HG03095 (cell line): ENCODE data around the gene KCNV2.
"Not testable (repeated sequence)": the region's sequence is repeated elsewhere in the genome, so short reads cannot be mapped to it uniquely, and the experiment has no call there.

Experiments
- ATAC-seq: cut with Tn5 transposase; IDR thresholded peaks from one replicate; pipeline ENCODE4 v1.9.1; 2021; ENCODE audit warnings: moderate library complexity; ENCODE audit not compliant: unreplicated experiment

Gene KCNV2

DNA sequence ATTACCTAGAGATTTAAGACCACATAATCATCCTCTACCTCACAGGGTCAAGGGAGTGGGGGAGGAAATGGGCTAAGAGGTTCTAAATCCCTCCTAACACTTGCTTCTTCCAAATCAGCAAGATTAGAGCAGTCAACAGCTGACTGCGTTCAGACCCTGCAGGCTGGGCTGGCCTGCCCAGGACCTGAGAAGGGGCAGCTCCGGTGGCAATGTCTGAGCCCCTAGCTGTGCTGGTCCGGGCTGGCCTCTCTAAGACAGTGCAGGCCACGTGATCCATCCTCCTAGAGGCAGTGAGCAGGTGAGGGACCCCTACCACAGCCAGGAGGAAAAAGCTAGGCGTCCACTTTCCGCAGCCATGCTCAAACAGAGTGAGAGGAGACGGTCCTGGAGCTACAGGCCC lies at the start of gene KCNV2:
KCNV2 (plus strand) TSS at position 126 of the 400 bp plus-strand sequence; CDS start at position 356, 230 bp downstream.
- no peak for ATAC-seq

DNA sequence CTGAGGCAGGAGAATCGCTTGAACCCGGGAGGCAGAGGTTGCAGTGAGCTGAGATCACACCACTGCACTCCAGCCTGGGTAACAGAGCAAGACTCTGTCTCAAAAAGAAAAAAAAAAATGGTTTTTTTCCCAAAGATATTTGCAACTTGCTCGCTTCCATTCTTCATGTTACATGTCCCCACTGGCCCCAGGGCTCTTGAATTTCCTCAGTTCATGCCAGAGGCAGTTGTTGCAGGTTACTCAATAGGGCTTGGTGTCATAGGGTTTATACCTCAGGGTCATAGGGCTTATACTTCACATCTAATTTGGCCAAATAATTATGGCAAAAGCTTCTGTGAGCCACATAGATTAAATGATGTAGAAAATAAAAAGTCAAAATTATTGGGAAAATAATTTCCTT lies 44.1 kb upstream of the KCNV2 start:
- ATAC-seq = no peak

DNA sequence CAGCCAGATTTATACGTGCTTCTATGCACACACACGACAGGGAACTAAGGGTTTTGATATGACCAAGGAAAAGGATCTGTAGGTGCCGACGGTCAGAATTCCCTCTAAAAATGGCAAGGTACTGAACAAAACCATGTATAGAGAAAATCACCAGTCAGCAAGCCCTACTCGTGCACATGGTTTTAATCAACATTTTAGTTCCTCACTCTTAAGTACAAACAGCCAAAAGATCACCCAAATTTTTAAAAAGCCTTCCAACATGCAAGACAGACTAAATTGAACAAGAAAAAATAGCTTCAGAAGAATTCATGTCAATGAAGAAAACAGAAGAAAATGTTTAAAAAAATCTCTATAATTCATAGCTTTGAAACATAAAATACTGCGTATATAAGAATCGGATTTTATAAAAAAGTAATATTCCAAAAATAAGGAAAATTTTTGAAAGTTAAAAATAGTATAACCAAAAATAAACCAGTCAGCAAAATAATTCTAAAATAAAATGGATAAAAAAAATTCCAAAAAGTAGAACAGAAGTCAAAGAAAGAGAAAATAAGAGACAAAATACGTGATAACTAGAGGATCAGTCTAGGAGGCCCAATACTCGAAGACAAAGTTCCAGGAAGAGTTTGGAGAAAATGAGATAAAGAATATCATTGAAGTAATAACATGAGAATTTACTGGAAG lies 43.0 kb upstream of the KCNV2 start:
- no peak for ATAC-seq

DNA sequence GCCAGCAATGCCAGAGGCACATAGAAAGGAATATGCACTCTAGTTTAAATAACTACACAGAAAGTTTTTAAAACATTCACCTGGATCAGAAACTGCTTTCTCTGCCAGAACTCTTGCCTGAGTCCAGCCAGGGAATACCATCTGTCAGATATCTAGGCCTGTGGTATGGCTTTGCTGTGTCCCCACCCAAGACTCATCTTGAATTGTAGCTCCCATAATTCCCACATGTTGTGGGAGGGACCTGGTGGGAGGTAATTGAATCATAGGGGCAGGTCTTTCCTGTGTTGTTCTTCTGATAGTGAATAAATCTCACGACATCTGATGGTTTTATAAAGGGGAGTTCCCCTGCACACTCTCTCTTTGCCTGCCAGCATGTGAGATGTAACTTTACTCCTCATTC lies 41.5 kb upstream of the KCNV2 start:
- ATAC-seq = no peak

DNA sequence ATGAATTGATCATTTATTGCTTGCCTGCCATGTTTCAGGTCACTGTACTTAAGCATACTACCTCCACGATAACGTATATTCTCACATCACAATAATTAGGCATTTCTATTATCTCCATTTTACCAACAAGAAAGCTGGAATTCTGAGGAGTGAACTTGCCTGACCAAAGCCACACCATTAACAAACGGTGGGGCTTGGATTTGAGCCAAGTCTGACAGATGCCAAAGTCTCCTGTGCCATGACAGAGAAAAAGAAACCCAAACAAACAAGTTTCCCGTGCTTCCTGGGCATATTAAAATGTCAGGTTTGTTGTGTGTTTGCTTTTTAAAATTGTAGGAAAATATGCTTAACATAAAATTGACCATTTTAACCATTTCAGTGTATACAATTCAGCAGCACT lies 40.8 kb upstream of the KCNV2 start:
- no peak for ATAC-seq

DNA sequence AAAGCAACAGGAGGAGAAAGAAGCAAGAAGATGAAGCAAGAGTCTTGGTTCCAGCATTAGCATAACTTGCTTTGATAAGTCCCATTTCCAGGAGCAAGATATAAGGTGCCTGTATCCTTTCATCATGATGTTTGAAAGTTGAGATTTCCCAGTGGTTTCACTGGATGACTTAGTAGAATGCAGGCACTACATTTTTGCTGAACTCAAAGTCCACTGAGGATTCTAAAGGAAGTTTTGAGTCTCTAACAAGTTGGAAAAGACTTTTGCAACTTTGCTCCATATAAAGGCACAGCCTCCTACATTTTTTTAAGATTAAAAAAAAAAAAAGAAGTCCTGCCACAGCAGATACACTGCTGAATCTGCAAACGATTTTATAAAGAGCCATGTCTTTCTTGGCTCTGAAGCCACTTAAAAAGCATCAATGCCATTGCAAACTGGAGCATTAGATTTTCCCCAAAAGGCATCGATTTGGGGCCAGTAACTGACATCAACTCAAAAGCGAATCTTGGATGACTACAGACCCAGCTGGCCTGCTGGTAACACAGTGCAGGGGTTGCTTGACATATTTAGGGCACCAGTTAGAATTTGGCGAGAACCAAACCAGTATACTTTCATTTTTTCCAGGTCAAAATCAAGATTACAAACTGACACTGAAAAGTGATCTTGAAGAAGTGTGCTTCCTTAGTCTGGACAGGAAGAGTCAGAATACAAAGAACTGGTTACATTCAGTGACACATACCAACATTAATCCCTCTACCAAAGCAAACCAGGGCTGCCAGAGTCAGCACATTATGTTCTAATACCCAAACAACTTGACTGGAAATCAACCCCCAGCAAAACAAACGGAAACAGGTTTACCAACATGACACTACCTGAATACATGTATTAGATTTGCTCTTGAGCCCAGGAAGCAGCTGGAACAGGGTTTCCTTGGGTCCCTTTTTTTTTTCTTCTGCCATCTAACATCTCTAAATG lies 39.1 kb upstream of the KCNV2 start:
- ATAC-seq = no peak

DNA sequence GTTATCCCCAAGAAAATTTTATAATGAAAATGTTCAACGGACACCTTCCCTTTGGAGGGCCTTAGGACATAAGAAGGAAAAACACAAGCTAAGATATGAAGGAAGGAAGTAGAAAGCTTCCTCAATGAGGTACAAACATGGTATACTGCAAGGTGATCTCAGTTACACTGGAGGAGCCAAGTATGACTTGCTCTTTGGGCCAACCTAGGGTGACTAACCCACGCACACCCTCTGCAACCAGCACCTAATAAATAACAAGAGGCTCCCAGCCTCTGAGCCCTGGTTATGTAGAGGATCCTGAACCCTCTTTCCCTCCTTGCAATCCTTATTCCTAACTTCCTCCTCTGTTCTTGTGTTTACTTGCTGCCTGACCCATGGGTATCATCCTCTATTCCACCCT lies 38.3 kb upstream of the KCNV2 start:
- ATAC-seq = no peak

DNA sequence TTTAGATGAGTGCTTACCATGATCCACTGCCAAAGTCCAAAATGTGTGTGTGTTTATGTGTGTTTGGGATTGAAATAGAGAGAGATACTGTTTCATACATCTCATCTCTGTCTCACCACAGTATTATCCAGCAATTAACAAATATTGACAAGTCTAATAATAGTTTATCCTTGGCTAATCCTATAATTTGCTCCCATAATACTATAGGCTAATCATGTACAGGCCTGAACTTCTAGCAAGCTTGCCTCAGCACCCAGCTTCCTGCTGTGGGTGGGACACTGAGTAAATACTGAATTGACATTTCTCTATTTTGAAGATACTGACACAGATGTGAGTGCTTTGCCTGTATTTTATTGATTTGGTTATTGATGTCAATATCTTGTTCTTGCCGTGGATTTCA lies 35.3 kb upstream of the KCNV2 start:
- ATAC-seq = no peak

DNA sequence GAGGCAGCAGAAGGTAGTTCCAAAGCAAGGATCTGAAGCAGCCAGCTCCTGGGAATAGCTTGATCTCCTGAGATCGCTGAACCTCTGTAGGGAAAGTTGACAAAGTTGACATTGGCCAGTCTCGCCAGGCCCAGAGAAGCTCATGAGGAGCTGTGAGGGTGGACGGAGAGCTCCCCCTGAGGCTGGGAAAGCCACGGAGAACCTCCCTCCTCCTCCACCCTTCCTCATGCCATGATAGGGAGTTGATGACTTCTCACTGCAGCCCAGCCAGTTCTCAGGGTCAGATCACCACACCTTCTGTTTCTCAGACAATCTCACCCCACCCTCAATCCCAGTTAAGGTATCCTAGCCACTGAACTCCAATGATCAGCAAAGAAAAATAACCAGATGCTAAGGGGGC lies 30.4 kb upstream of the KCNV2 start:
- ATAC-seq = no peak

DNA sequence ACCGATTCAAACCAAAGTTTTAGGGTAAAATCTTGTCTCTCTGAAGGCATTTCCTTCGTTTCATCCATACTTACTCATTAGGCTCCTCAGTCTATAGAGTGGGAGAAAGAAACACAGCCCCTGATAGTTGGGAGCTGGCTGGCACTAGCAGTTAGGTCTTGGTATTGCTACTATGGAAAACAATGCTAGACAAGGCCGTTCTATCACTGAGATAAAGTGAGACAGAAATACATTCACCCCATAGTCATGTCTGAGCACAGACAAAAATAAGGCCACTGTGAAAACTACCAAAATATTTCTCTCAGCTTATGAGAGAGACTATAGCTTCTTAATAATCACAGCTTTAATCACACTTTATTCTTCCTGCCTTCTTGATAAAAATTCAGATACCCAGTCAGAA lies 28.7 kb upstream of the KCNV2 start:
- no peak for ATAC-seq

DNA sequence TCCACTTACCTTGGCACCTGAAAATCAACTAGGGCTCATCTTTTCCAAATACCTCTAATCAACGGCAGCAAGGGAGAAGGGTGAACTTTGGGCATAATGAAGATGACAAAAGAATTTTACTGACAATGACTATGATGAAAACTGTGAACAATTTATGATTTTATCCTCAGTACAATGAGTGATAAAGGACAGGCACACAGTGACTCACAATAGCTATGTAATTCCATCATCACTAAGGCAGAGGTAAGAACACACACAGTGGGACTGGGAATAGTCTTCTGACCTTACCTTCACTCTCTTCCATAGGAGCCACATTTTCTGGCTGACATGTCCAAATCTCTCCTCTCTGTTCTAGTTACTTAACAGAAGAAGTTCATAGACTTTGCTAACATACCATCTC lies 26.1 kb upstream of the KCNV2 start:
- no peak for ATAC-seq

DNA sequence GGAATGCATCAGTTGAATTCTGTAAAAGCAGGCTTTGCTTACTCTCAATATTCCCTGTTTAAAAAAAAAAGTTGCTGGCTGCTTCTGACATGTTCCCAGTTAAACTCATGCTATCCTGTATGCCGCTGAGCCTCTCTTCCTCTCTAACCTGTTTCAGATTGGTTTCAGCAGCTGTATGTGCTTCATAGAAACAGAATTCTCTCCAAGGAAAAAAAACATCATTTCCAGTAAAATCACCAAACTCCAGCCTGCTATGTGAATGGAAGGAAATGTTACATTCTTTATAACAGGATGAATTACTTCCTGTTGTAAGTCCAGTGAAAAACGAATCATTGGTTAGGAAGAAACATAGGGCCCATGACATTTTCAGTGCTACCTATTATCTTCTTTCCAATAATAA lies 25.7 kb upstream of the KCNV2 start:
- no peak for ATAC-seq

DNA sequence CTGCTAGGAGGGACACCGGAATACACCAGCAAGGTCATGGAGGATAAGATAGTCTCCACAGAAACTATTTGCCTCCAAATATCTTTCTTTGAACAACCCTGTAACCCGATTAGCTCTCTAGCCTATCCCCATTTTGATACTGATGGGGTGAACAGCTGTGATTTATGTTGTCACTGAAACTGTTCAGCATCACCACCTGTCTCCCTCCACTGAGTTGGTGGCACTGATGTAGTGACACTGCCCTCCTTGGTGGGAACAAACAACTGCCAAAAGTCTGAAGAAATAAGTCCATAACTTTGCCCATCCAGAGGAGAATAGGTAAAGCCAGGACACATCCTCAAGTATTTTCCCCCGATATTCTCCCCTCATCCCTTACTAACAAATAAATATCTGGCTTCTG lies 24.3 kb upstream of the KCNV2 start:
- ATAC-seq = no peak

DNA sequence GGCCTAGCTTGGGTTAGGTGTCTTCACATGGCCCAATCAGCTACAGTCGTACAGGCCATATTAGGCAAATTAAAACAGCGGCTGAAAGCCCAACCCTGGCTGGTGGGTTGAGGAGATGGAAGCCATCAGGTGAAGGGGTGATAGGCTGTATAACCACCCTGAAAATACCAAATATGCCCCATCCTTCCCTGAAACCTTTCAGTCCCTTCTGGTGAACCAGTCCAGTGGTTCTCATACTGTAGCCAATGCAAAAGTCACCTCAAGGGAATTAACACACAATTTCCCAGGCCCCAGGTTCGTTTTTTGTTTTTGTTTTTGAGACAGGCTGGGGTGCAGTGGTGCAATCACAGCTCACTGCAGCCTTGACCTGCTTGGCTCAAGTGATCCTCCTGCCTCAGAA lies 19.8 kb upstream of the KCNV2 start:
- peak; percentile 81 for ATAC-seq

DNA sequence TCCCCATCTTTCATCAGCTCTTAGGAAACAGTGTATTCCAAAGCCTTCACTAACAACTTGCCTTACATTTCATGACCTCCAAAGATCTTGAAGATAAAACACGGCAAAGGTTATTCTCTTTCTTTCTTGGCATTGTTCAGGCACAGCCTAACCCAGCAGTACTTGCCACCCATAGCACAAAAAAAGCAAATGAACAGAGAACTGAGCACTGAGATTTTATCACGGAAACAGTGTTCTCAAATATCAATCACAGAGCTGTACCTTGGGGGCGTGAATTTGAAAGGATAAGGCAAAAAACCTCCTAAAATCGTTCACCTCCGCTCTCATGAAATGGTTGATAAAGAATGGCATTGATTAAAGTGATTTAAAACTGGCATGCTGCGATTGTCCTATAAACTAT lies 16.9 kb upstream of the KCNV2 start:
- no peak for ATAC-seq

DNA sequence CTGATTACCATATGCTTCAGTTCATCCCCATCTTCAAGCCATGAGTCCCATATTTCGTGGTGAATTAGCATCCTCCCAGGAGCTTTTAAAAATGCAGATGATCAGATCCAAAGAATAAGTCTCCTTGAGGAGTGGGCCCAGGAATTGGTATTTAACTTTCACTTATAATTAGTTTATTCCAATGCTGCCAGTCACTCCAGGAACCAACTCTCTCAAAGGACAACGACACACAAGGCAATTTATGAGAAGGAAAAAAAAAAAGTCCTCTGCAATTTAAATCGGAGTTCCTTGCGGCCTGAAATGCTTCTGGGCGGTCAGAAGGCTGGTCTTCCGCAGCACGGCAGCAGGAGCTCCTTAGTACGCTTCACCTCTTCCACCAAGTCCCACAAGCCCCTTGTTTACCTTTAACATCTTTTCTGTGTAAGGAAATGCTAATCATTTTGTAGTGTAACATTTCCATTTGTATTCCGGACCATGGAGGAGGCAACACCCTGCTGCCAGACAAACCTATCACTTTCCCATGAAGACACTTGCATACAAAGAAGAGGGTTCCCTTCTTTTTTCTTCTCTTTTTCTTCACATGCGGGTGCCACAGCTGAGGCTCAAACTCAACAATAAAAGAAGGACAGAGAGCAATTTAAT lies 16.3 kb upstream of the KCNV2 start:
- ATAC-seq = no peak

DNA sequence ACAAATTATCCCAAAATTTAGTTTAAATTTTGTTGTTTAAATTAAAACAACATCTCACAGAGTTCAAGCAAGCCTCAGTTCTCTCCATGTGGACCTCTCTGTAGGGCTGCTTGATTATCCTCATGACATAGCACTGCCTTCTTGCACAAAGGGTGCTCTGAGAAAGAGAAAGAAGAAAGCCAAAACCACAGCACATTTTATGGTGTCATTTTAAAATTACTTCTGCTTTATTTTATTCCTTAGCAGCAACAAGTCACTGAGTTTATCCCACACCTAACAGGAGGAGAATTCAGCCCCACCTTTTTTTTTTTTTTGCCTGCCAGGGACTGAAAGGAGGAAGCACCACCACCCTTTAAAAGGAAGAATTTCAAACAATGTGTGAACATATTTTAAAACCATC lies 12.8 kb upstream of the KCNV2 start:
- no peak for ATAC-seq

DNA sequence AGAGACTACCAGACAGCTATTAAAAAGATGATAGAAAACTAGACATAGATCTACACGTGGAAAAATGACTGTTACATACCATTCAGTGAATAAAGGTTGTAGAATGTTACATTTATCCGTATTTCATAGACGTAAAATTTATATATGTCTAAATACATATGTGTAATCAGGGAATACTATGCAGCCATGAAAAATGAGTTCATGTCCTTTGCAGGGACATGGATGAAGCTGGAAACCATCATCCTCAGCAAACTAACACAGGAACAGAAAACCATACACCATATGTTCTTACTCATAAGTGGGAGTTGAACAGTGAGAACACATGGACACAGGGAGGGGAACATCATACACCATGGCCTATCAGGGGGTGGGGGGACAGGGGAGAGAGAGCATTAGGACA lies 10.1 kb upstream of the KCNV2 start:
- not testable (repeated sequence) for ATAC-seq

DNA sequence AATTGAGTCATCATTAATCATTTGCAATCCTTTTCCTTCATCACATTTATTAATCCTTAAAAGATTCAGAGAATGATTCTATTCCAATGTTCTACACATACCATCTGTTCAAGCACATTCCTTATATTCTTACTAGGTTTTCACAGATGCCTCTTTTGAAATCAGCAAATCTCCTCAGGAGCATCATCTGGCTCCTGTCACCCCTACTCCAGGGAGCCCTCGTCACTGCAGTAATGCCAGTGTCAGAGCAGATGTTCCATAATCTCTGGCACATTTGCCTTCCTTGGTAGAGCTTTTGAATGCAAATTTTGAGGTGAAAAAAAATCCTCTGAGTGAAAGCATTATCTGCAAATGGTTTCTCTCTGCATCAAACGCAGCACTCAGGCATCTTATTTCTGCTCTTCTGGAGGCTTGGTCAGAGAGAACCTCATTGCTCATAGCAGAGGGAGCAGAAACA lies 7.6 kb upstream of the KCNV2 start:
- peak; percentile 69 for ATAC-seq

DNA sequence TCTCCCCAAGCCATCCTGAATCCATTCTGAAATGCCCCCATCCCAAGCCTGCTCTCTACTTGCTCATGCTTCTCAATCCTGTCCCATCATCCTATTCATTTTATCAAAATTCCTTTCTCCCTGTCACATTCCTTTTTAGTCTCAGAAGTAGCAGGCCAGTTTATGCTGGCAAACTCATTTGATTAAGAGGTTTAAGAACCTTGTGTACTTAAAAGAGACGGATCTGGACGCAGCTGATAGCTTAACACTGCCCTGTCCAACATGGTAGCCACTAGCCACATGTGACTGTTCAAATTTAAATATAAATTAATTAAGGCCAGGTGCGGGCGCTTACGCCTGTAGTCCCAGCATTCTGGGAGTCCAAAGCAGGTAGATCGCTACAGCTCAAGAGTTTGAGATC lies 5.6 kb upstream of the KCNV2 start:
- no peak for ATAC-seq

DNA sequence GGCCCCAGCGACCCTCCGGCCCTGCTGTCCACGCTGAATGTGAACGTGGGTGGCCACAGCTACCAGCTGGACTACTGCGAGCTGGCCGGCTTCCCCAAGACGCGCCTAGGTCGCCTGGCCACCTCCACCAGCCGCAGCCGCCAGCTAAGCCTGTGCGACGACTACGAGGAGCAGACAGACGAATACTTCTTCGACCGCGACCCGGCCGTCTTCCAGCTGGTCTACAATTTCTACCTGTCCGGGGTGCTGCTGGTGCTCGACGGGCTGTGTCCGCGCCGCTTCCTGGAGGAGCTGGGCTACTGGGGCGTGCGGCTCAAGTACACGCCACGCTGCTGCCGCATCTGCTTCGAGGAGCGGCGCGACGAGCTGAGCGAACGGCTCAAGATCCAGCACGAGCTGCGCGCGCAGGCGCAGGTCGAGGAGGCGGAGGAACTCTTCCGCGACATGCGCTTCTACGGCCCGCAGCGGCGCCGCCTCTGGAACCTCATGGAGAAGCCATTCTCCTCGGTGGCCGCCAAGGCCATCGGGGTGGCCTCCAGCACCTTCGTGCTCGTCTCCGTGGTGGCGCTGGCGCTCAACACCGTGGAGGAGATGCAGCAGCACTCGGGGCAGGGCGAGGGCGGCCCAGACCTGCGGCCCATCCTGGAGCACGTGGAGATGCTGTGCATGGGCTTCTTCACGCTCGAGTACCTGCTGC lies 839 bp downstream of the KCNV2 start:
- ATAC-seq = no peak
